ENCODE measurements around the gene TMEM259. TPM values are rescaled to one million over a fixed set of nuclear protein-coding genes. Genes with fewer than 3 reads are reported as not detected.
A peak's percentile ranks its signal among the peaks of the same experiment; 100 is the strongest.

TMEM259 gene
- total and polyA plus RNA-seq, 9 of the 15 experiments (the other 6 are each of a cell fraction or from before 2014, with no cell fraction given) = 0.52 to 231 (median 63.6) TPM

GRCh38 chr19:1038978-1039645 lies 18.2 kb upstream of the TMEM259 start (continued):
- TF ChIP-seq, protein P1, sequence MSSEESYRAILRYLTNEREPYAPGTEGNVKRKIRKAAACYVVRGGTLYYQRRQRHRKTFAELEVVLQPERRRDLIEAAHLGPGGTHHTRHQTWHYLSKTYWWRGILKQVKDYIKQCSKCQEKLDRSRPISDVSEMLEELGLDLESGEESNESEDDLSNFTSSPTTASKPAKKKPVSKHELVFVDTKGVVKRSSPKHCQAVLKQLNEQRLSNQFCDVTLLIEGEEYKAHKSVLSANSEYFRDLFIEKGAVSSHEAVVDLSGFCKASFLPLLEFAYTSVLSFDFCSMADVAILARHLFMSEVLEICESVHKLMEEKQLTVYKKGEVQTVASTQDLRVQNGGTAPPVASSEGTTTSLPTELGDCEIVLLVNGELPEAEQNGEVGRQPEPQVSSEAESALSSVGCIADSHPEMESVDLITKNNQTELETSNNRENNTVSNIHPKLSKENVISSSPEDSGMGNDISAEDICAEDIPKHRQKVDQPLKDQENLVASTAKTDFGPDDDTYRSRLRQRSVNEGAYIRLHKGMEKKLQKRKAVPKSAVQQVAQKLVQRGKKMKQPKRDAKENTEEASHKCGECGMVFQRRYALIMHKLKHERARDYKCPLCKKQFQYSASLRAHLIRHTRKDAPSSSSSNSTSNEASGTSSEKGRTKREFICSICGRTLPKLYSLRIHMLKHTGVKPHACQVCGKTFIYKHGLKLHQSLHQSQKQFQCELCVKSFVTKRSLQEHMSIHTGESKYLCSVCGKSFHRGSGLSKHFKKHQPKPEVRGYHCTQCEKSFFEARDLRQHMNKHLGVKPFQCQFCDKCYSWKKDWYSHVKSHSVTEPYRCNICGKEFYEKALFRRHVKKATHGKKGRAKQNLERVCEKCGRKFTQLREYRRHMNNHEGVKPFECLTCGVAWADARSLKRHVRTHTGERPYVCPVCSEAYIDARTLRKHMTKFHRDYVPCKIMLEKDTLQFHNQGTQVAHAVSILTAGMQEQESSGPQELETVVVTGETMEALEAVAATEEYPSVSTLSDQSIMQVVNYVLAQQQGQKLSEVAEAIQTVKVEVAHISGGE (CRISPR knock-in tag; IDR thresholded peaks at IDR 0.05) = 0 out of 6 replicates have a peak, but pooled peaks of 1 of the 3 experiments have one; percentile 6
- TF ChIP-seq ZNF444 (CRISPR knock-in tag; IDR thresholded peaks at IDR 0.05) = no peak
- 0 out of 2 replicates have a peak, but pooled peaks have one; percentile 14 for TF ChIP-seq ZNF592 (IDR thresholded peaks at IDR 0.05)
- TF ChIP-seq KLF16 (IDR thresholded peaks at IDR 0.05) = no peak
- no peak for TF ChIP-seq HDAC6 (IDR thresholded peaks at IDR 0.05; ENCODE audit: low read depth, low read length)
- no peak; the same call in none of the 2 replicates for TF ChIP-seq POLR2A (conservative IDR thresholded peaks at IDR 0.05)
- TF ChIP-seq ZNF121 (CRISPR knock-in tag; conservative IDR thresholded peaks at IDR 0.05) = no peak
- TF ChIP-seq, protein P2, sequence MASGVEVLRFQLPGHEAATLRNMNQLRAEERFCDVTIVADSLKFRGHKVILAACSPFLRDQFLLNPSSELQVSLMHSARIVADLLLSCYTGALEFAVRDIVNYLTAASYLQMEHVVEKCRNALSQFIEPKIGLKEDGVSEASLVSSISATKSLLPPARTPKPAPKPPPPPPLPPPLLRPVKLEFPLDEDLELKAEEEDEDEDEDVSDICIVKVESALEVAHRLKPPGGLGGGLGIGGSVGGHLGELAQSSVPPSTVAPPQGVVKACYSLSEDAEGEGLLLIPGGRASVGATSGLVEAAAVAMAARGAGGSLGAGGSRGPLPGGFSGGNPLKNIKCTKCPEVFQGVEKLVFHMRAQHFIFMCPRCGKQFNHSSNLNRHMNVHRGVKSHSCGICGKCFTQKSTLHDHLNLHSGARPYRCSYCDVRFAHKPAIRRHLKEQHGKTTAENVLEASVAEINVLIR (CRISPR knock-in tag; IDR thresholded peaks at IDR 0.05) = no peak
- TF ChIP-seq ZNF766 (CRISPR knock-in tag; conservative IDR thresholded peaks at IDR 0.05) = peak; percentile 58; the same call in 1 of the 2 replicates
- no peak for TF ChIP-seq SREBF2 (CRISPR knock-in tag; IDR thresholded peaks at IDR 0.05)
- TF ChIP-seq, protein P3, sequence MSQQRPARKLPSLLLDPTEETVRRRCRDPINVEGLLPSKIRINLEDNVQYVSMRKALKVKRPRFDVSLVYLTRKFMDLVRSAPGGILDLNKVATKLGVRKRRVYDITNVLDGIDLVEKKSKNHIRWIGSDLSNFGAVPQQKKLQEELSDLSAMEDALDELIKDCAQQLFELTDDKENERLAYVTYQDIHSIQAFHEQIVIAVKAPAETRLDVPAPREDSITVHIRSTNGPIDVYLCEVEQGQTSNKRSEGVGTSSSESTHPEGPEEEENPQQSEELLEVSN (IDR thresholded peaks at IDR 0.05; ENCODE audit: borderline replicate concordance in 1 of 2, extremely low read depth in 1 of 2, insufficient read depth in 1 of 2, insufficient read length in 1 of 2, low read depth in 1 of 2, low read length in 1 of 2, poor library complexity in 1 of 2, severe bottlenecking in 1 of 2) = peak in 1 of 2 experiments; percentile 29
- TF ChIP-seq, protein P4, sequence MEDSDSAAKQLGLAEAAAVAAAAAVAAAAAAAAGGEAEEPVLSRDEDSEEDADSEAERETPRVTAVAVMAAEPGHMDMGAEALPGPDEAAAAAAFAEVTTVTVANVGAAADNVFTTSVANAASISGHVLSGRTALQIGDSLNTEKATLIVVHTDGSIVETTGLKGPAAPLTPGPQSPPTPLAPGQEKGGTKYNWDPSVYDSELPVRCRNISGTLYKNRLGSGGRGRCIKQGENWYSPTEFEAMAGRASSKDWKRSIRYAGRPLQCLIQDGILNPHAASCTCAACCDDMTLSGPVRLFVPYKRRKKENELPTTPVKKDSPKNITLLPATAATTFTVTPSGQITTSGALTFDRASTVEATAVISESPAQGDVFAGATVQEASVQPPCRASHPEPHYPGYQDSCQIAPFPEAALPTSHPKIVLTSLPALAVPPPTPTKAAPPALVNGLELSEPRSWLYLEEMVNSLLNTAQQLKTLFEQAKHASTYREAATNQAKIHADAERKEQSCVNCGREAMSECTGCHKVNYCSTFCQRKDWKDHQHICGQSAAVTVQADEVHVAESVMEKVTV (CRISPR knock-in tag; IDR thresholded peaks at IDR 0.05) = no peak
- TF ChIP-seq THAP7 (CRISPR knock-in tag; IDR thresholded peaks at IDR 0.05) = peak; percentile 18; the same call in 1 of the 2 replicates
- TF ChIP-seq ZNF830 (CRISPR knock-in tag; IDR thresholded peaks at IDR 0.05) = no peak
